ENCODE results near the gene PHOSPHO1.

DNA sequence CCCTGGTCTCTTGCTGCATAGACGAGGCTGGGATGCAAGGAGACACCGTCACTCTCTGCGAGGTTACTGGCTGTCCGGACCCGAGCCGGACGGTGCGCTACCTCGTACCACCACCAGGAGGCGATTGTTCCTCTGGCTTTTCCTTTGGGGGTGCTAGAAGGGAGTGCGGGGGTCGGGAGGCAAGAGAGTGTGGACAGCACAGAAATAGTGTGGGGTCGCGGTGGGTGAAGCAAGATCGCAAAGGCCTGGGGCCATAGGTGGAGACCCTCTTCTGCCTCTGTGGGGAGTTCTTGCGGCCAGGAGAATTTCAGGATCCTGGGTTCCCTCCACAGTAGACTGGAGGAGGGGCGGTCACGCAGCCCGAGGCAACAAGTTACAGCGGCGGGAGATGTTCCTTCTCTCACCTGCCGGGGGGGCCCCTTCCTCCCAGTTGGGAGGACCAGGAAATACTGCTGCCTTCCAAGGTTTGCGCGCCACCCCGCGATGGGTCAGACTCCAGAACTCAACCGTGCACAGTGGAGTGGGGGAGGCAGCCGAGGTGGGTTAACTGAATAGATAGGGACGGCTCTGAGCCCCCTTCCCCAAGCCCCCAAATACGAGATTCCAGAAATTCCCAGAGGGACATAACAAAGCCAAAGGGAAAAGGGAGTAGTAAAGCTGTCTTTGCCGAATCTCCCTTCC is 6.9 kb downstream of the PHOSPHO1 start:
- TF ChIP-seq, protein P1, sequence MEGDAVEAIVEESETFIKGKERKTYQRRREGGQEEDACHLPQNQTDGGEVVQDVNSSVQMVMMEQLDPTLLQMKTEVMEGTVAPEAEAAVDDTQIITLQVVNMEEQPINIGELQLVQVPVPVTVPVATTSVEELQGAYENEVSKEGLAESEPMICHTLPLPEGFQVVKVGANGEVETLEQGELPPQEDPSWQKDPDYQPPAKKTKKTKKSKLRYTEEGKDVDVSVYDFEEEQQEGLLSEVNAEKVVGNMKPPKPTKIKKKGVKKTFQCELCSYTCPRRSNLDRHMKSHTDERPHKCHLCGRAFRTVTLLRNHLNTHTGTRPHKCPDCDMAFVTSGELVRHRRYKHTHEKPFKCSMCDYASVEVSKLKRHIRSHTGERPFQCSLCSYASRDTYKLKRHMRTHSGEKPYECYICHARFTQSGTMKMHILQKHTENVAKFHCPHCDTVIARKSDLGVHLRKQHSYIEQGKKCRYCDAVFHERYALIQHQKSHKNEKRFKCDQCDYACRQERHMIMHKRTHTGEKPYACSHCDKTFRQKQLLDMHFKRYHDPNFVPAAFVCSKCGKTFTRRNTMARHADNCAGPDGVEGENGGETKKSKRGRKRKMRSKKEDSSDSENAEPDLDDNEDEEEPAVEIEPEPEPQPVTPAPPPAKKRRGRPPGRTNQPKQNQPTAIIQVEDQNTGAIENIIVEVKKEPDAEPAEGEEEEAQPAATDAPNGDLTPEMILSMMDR (conservative IDR thresholded peaks at IDR 0.05; ENCODE audit: low read depth, low read length), result peak; percentile 95
- TF ChIP-seq EZH2 (IDR thresholded peaks at IDR 0.05; ENCODE audit: low read length, unreplicated experiment), result no peak

All from PC-3 (cell line).